H1 (cell line): ENCODE measurements around the gene AMPH. TPM values are rescaled to one million over a fixed set of nuclear protein-coding genes. Genes with fewer than 3 reads are reported as not detected.
"Not testable (repeated sequence)": the region's sequence is repeated elsewhere in the genome, so short reads cannot be mapped to it uniquely, and the experiment has no call there.

Experiments
- CTCF ChIA-PET: fragments of 300-600 bp; sonication (Branson Sonifier 250); formaldehyde crosslinking; loops from one replicate; lab custom pipeline; 2021; ENCODE audit not compliant: partially characterized antibody; lab: Charles Lee
- POLR2A ChIA-PET: fragments of 300-600 bp; sonication (Branson Sonifier 250); formaldehyde crosslinking; loops from one replicate; lab custom pipeline; 2021; ENCODE audit warnings: inconsistent platforms; ENCODE audit not compliant: partially characterized antibody; lab: Charles Lee
- DNase-seq, 2 experiments: peaks; one replicate each; pipeline versions ENCODE4 v3.0.0 to v3.0.0-alpha.2; 2010 to 2022; ENCODE audit warnings: low spot score in 2 of 2, low read depth in 1 of 2, mixed read lengths in 1 of 2
- FAIRE-seq: peaks from 2 replicates; lab custom pipeline; 2011; peaks lifted over from hg19 to GRCh38; lab: Jason Lieb, UNC
- H2AFZ ChIP-seq: 2 replicates; pipeline ENCODE4 v1.8.1; 2012; ENCODE audit warnings: low read length, inconsistent platforms
- H2AK5ac ChIP-seq: 2 replicates; pipeline ENCODE4 v1.6.1; 2013; ENCODE audit warnings: low read depth, low read length
- H2BK120ac ChIP-seq: replicated peaks from 2 replicates; pipeline ENCODE3; 2013; ENCODE audit warnings: low read depth, low read length, inconsistent platforms
- H2BK12ac ChIP-seq: 2 replicates; pipeline ENCODE4 v1.6.1; 2013; ENCODE audit warnings: low read depth, low read length
- H2BK15ac ChIP-seq: 2 replicates; pipeline ENCODE4 v1.6.1; 2013; ENCODE audit warnings: low read length
- H2BK20ac ChIP-seq: 2 replicates; pipeline ENCODE4 v1.6.1; 2013; ENCODE audit warnings: low read length
- H2BK5ac ChIP-seq: 2 replicates; pipeline ENCODE4 v1.6.1; 2013; ENCODE audit warnings: low read depth, low read length
- H3K14ac ChIP-seq: 2 replicates; pipeline ENCODE4 v1.6.1; 2013; ENCODE audit warnings: inconsistent platforms; ENCODE audit not compliant: insufficient read length
- H3K18ac ChIP-seq: 2 replicates; pipeline ENCODE4 v1.6.1; 2013; ENCODE audit warnings: low read length; ENCODE audit errors: extremely low read depth
- H3K23ac ChIP-seq: 2 replicates; pipeline ENCODE4 v1.6.1; 2013; ENCODE audit warnings: inconsistent platforms; ENCODE audit not compliant: insufficient read length
- H3K23me2 ChIP-seq: 2 replicates; pipeline ENCODE4 v1.6.1; 2013; ENCODE audit warnings: low read depth, low read length
- H3K27ac ChIP-seq: 2 replicates; pipeline ENCODE4 v1.6.1; 2011; ENCODE audit warnings: low read depth, low read length, inconsistent platforms
- H3K27me3 ChIP-seq, 4 experiments: replicated peaks in 1 of 4; 1 replicate in 1 of 4; 2 replicates in 3 of 4; pipeline versions ENCODE4 v1.6.1 to v1.8.1; 2011 to 2013; ENCODE audit warnings: low read length in 3 of 4, mild to moderate bottlenecking in 3 of 4, inconsistent platforms in 2 of 4, mixed read lengths in 2 of 4, moderate library complexity in 1 of 4; ENCODE audit not compliant: control insufficient read depth in 3 of 4, insufficient read depth in 3 of 4; ENCODE audit errors: extremely low read depth in 1 of 4
- H3K36me3 ChIP-seq, 4 experiments: 2 replicates each; pipeline versions ENCODE4 v1.6.1 to v1.8.1; 2011 to 2013; ENCODE audit warnings: mild to moderate bottlenecking in 4 of 4, low read length in 3 of 4, moderate library complexity in 2 of 4, control low read depth in 1 of 4, inconsistent platforms in 1 of 4; ENCODE audit not compliant: insufficient read depth in 4 of 4, control insufficient read depth in 2 of 4
- H3K4ac ChIP-seq: replicated peaks from 2 replicates; pipeline ENCODE3; 2013; ENCODE audit warnings: low read length, low read depth, mixed read lengths, inconsistent platforms; ENCODE audit not compliant: insufficient read length
- H3K4me1 ChIP-seq, 4 experiments: replicated peaks in 1 of 4; 1 replicate in 1 of 4; 2 replicates in 3 of 4; pipeline versions ENCODE4 v1.6.1 to v1.8.1; 2011 to 2013; ENCODE audit warnings: low read length in 3 of 4, inconsistent platforms in 2 of 4, mixed read lengths in 1 of 4; ENCODE audit not compliant: insufficient read depth in 4 of 4, control insufficient read depth in 3 of 4
- H3K4me2 ChIP-seq, 2 experiments: 2 replicates each; pipeline versions ENCODE4 v1.6.1 to v1.8.1; 2011 to 2013; ENCODE audit warnings: low read depth in 2 of 2, low read length in 2 of 2, control low read depth in 1 of 2, inconsistent platforms in 1 of 2, mild to moderate bottlenecking in 1 of 2; ENCODE audit not compliant: insufficient read depth in 1 of 2
- H3K4me3 ChIP-seq, 4 experiments: fragments of 200-600, 300-600 bp in 1 of 4; sonication (generic), shearing (Covaris generic), sonication (Bioruptor Twin) in 1 of 4; 2 replicates each; pipeline versions ENCODE4 v1.5.1 to v1.8.1; 2011 to 2016; ENCODE audit warnings: low read length in 4 of 4, low read depth in 3 of 4, control low read depth in 2 of 4, inconsistent platforms in 2 of 4, mild to moderate bottlenecking in 2 of 4, mixed read lengths in 1 of 4, moderate library complexity in 1 of 4; ENCODE audit not compliant: insufficient read depth in 2 of 4; ENCODE audit errors: extremely low read depth in 1 of 4
- H3K56ac ChIP-seq: replicated peaks from 2 replicates; pipeline ENCODE3; 2013; ENCODE audit warnings: low read depth, mild to moderate bottlenecking, mixed read lengths, low read length, inconsistent platforms; ENCODE audit not compliant: insufficient read length
- H3K79me1 ChIP-seq: 2 replicates; pipeline ENCODE4 v1.6.1; 2013; ENCODE audit warnings: low read depth, low read length, control low read depth
- H3K79me2 ChIP-seq, 2 experiments: 2 replicates each; pipeline versions ENCODE4 v1.6.1 to v1.8.1; 2012 to 2013; ENCODE audit warnings: low read length in 2 of 2, mild to moderate bottlenecking in 2 of 2, inconsistent platforms in 1 of 2; ENCODE audit not compliant: insufficient read depth in 2 of 2, control insufficient read depth in 1 of 2
- H3K9ac ChIP-seq, 4 experiments: replicated peaks in 1 of 4; 1 replicate in 1 of 4; 2 replicates in 3 of 4; pipeline versions ENCODE4 v1.6.1 to v1.8.1; 2011 to 2013; ENCODE audit warnings: low read depth in 3 of 4, low read length in 3 of 4, control low read depth in 2 of 4, mild to moderate bottlenecking in 2 of 4, moderate library complexity in 2 of 4, inconsistent platforms in 1 of 4; ENCODE audit errors: extremely low read depth in 1 of 4
- H3K9me3 ChIP-seq, 2 experiments: 2 replicates each; pipeline versions ENCODE4 v1.6.1 to v1.8.1; 2012 to 2013; ENCODE audit warnings: mild to moderate bottlenecking in 2 of 2, moderate library complexity in 2 of 2, control low read depth in 1 of 2, inconsistent platforms in 1 of 2, low read depth in 1 of 2, low read length in 1 of 2, mixed read lengths in 1 of 2; ENCODE audit not compliant: insufficient read depth in 2 of 2
- H4K20me1 ChIP-seq, 2 experiments: replicated peaks in 1 of 2; 2 replicates each; pipeline versions ENCODE3 to v1.8.1; 2011 to 2013; ENCODE audit warnings: inconsistent platforms in 2 of 2, low read length in 2 of 2, mild to moderate bottlenecking in 1 of 2; ENCODE audit not compliant: insufficient read depth in 2 of 2, control insufficient read depth in 1 of 2
- H4K5ac ChIP-seq: 2 replicates; pipeline ENCODE4 v1.6.1; 2013; ENCODE audit warnings: low read length, low read depth, mixed read lengths, inconsistent platforms; ENCODE audit not compliant: insufficient read length
- H4K8ac ChIP-seq: 2 replicates; pipeline ENCODE4 v1.8.0; 2013; ENCODE audit warnings: mild to moderate bottlenecking, moderate library complexity, low read length, inconsistent platforms; ENCODE audit not compliant: insufficient read depth; ENCODE audit errors: extremely low read depth
- H4K91ac ChIP-seq: replicated peaks from 2 replicates; pipeline ENCODE3; 2013; ENCODE audit warnings: low read length, mixed read lengths, inconsistent platforms; ENCODE audit not compliant: insufficient read length
- CTCF ChIP-seq, 3 experiments: IDR thresholded peaks; 1 replicate in 2 of 3; 2 replicates in 1 of 3; pipeline versions ENCODE4 v1.5.1 to v1.6.1; 2011; ENCODE audit warnings: low read length in 3 of 3, mild to moderate bottlenecking in 3 of 3, inconsistent platforms in 2 of 3, low read depth in 1 of 3, moderate library complexity in 1 of 3; ENCODE audit not compliant: insufficient read depth in 1 of 3; ENCODE audit errors: control extremely low read depth in 1 of 3
- RAD21 ChIP-seq, 2 experiments: IDR thresholded peaks in 1 of 2; conservative IDR thresholded peaks in 1 of 2; 2 replicates each; pipeline ENCODE4 v1.6.1; 2011; ENCODE audit warnings: low read depth in 2 of 2, low read length in 2 of 2, improper control_type of control experiment in 1 of 2, inconsistent platforms in 1 of 2, mild to moderate bottlenecking in 1 of 2, moderate library complexity in 1 of 2
- WGBS, 2 experiments: shearing (Covaris generic) in 1 of 2; methylation state at CpG; one replicate each; pipeline versions ENCODE4 v1.1.6 to v1.1.7; 2013 to 2015; ENCODE audit warnings: low lambda C conversion rate in 2 of 2, mixed read lengths in 2 of 2, inconsistent platforms in 1 of 2, low coverage in 1 of 2, missing lambda C conversion rate in 1 of 2; ENCODE audit not compliant: insufficient replicate concordance in 2 of 2, insufficient coverage in 1 of 2, insufficient read length in 1 of 2; ENCODE audit errors: extremely low coverage in 1 of 2, missing lambda C conversion rate in 1 of 2; 5-methylcytosine and 5-hydroxymethylcytosine counted together
- polyA plus RNA-seq, 7 experiments: library from polyadenylated mRNA; depleted of rRNA in 3 of 7; stranded (reverse) in 5 of 7; unstranded in 2 of 7; fragments of >200 nt in 5 of 7; fragments of 200-250 nt in 2 of 7; gene quantifications; 1 replicate in 5 of 7; 2 replicates in 1 of 7; 4 replicates in 1 of 7; pipeline versions ENCODE4 v1.2.1 to v1.2.3, GENCODE V29; 2011 to 2013; ENCODE audit warnings: missing spikeins in 2 of 7, mixed read lengths in 2 of 7
- total RNA-seq: library from RNA; stranded (reverse); fragmentation: NEBNext Ultra II Directional; extraction: Animal tissue kit (Norgen Biotek cat#: 25700); gene quantifications from 2 replicates; pipeline ENCODE4 v1.2.1, GENCODE V29; 2021

Gene AMPH
- total and polyA plus RNA-seq, 2 of the 8 experiments (the other 6 are each of a cell fraction or from before 2014, with no cell fraction given) = 7.3 to 12.2 TPM

DNA sequence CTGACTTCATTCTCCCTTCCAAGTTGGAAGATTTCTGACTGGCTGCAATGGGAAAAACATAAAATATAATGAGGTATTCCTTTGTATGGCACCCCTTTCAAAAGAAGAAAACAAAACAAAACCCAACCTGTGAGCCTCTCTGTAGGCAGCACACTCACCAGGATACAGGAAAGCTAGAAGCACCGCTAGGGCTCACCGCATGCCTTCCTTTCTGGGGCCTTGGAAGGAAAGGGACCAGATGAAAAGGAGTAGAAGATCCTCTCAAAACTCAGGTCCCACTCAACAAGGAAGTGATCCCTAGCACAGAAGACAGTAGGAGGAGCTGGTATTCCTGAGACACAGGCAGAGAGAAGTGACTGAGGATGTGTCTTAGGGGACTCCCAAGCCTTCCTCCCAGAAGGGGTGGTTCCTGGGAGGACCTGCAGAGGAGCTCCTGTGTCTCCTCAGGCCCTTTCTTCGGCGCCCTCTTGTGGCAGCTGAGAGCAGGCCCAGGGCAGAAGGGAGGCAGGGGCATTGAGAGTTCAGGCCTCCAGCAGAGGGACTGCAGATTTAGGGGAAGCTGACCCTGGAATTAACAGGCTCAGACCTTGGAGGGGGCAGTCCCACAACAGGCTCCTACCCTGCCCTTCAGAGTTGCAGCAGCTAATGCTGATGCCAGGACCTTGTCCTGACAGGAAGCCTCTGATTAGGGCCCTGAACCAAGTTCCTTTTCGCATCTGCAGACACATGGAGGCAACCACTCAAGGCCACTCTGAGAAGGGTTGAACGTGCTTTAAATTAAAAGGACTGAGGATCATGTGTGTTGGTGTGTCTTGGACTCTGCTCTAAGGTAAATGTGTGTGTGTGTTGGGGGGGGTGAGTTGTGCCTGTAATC is 285.6 kb downstream of the AMPH start:
- not testable (repeated sequence) for H3K4ac ChIP-seq, H3K9me3 ChIP-seq, H3K23me2 ChIP-seq, H4K20me1 ChIP-seq, H2BK120ac ChIP-seq, H4K91ac ChIP-seq, H3K79me1 ChIP-seq, H3K27me3 ChIP-seq, H3K4me3 ChIP-seq, H2BK5ac ChIP-seq, H4K8ac ChIP-seq, H3K18ac ChIP-seq, H2BK15ac ChIP-seq, H3K4me1 ChIP-seq, H3K14ac ChIP-seq, H3K23ac ChIP-seq, H3K9ac ChIP-seq, FAIRE-seq, H2AK5ac ChIP-seq, H4K5ac ChIP-seq, H3K27ac ChIP-seq, H3K56ac ChIP-seq, H2BK12ac ChIP-seq, H3K4me2 ChIP-seq, H3K79me2 ChIP-seq, H3K36me3 ChIP-seq, H2BK20ac ChIP-seq
- H2AFZ ChIP-seq = peak overlapping the region; percentile 93; the same call in 1 of the 2 replicates
- peak in 1 of 2 experiments; percentile 64 for DNase-seq
- ChIA-PET CTCF (interaction anchor here (0.6 to 7.1 kb wide), 17 partner anchors 10 to 443 kb away, joined by 3 to 58 read pairs (median 5); no protein-coding TSS in a partner anchor), POLR2A (interaction anchor here (0.8 kb wide), 1 partner anchor 9 kb away, joined by 3 read pairs; no protein-coding TSS in a partner anchor)
- TF ChIP-seq RAD21 (IDR thresholded peaks at IDR 0.05 in 1 of 2, conservative IDR thresholded peaks at IDR 0.05 in 1 of 2; ENCODE audit: low read depth in 2 of 2, low read length in 2 of 2) (peak in 1 of 2 experiments; percentile 41; a peak in 2 of 4 replicates), CTCF (IDR thresholded peaks at IDR 0.05; ENCODE audit: control extremely low read depth in 1 of 3, insufficient read depth in 1 of 3, low read depth in 1 of 3, low read length in 3 of 3) (peak; percentile 63 to 96 (median 73))
- WGBS, 2 experiments = 79% methylated on average over 4 of the region's 6 CpGs; no CpG with 5 or more reads in 1 of the 2 experiments
